K562 (cell line): ENCODE data around the gene UTP14A. TPM values are rescaled to one million over a fixed set of nuclear protein-coding genes. Genes with fewer than 3 reads are reported as not detected.

Experiments
- JUN ChIP-seq, 2 experiments: sonication (generic) in 1 of 2; formaldehyde crosslinking in 1 of 2; IDR thresholded peaks; 2 replicates each; pipeline versions ENCODE4 v1.6.1 to v1.8.0; 2012 to 2022; ENCODE audit warnings: borderline replicate concordance in 2 of 2, mild to moderate bottlenecking in 2 of 2, improper control_type of control experiment in 1 of 2, low read depth in 1 of 2, low read length in 1 of 2, missing genetic modification reagents in 1 of 2
- NCOA4 ChIP-seq: fragments of 450-650 bp; IDR thresholded peaks from 2 replicates; pipeline ENCODE4 v1.6.1; 2018; ENCODE audit warnings: mild to moderate bottlenecking; ENCODE audit not compliant: partially characterized antibody
- POLR2A ChIP-seq: fragments of 450-650 bp; conservative IDR thresholded peaks from 2 replicates; pipeline ENCODE4 v1.6.1; 2016
- RAD21 ChIP-seq, 2 experiments: fragments of 250-450 bp in 1 of 2; fragments of 450-650 bp in 1 of 2; sonication (Bioruptor Pico) in 1 of 2; formaldehyde crosslinking in 1 of 2; IDR thresholded peaks in 1 of 2; conservative IDR thresholded peaks in 1 of 2; 2 replicates each; pipeline versions ENCODE4 v1.4.0 to v1.8.0; 2020 to 2022; ENCODE audit warnings: mild to moderate bottlenecking in 2 of 2, moderate library complexity in 1 of 2
- RBBP5 ChIP-seq: fragments of 200-600 bp; sonication (generic); IDR thresholded peaks from 2 replicates; pipeline ENCODE4 v1.6.1; 2012; ENCODE audit warnings: borderline replicate concordance, mild to moderate bottlenecking, low read length, control low read depth, inconsistent platforms; ENCODE audit not compliant: insufficient read depth, poor library complexity, severe bottlenecking
- SAP30 ChIP-seq: fragments of 200-600 bp; sonication (generic); IDR thresholded peaks from 2 replicates; pipeline ENCODE4 v1.6.1; 2012; ENCODE audit warnings: borderline replicate concordance, low read depth, mild to moderate bottlenecking, moderate library complexity, low read length, control low read depth, inconsistent platforms; ENCODE audit not compliant: insufficient read depth, poor library complexity, severe bottlenecking
- TFAP4 ChIP-seq: sonication (generic); formaldehyde crosslinking; IDR thresholded peaks from 2 replicates; pipeline ENCODE4 v1.8.0; 2022; ENCODE audit warnings: missing genetic modification reagents, mild to moderate bottlenecking, moderate library complexity, borderline replicate concordance
- THRAP3 ChIP-seq: fragments of 450-650 bp; IDR thresholded peaks from 2 replicates; pipeline ENCODE4 v1.6.1; 2016; ENCODE audit warnings: mild to moderate bottlenecking, inconsistent platforms, borderline replicate concordance
- TRIM25 ChIP-seq: fragments of 450-650 bp; IDR thresholded peaks from 2 replicates; pipeline ENCODE4 v1.7.0; 2016; ENCODE audit warnings: borderline replicate concordance
- ZBTB34 ChIP-seq: fragments of 250-450 bp; sonication (Bioruptor Pico); IDR thresholded peaks from 2 replicates; pipeline ENCODE4 v1.8.0; 2021; ENCODE audit warnings: mild to moderate bottlenecking, moderate library complexity
- ZNF518B ChIP-seq: fragments of 250-450 bp; sonication (Bioruptor Pico); IDR thresholded peaks from 2 replicates; pipeline ENCODE4 v1.5.0; 2021; ENCODE audit warnings: mild to moderate bottlenecking, moderate library complexity
- ZNF668 ChIP-seq: fragments of 250-450 bp; sonication (Bioruptor Pico); IDR thresholded peaks from 2 replicates; pipeline ENCODE4 v1.8.0; 2022; ENCODE audit warnings: mild to moderate bottlenecking, inconsistent platforms
- polyA plus RNA-seq, 8 experiments: library from polyadenylated mRNA; depleted of rRNA in 4 of 8; stranded (reverse) in 5 of 8; unstranded in 3 of 8; fragments of >200 nt; fragmentation: Nextera tagmentation in 2 of 8; fragmentation: Illumina TruSeq in 1 of 8; extraction: Ambion mirVana in 2 of 8; extraction: Trizol in 1 of 8; gene quantifications; 2 replicates each; pipeline versions ENCODE4 v1.2.1 to v1.2.3, GENCODE V29; 2011 to 2014; ENCODE audit warnings: inconsistent platforms in 1 of 8, missing spikeins in 1 of 8
- total RNA-seq, 7 experiments: library from RNA; depleted of rRNA in 6 of 7; stranded (reverse); fragments of >200 nt in 6 of 7; fragmentation: Illumina TruSeq in 2 of 7; extraction: Trizol in 2 of 7; gene quantifications; 2 replicates each; pipeline versions ENCODE4 v1.2.1 to v1.2.3, GENCODE V29; 2011 to 2021; ENCODE audit warnings: low replicate concordance in 1 of 7
- TF ChIP-seq, protein P1 (sequence below), 3 experiments: fragments of 200-800 bp in 1 of 3; fragments of 250-450 bp in 1 of 3; fragments of 450-650 bp in 1 of 3; sonication (Bioruptor Pico) in 1 of 3; sonication (Bioruptor generic) in 1 of 3; formaldehyde crosslinking in 1 of 3; IDR thresholded peaks; 2 replicates each; pipeline versions ENCODE4 v1.6.1 to v1.8.0; 2016 to 2022; ENCODE audit warnings: mild to moderate bottlenecking in 2 of 3, missing genetic modification characterization in 2 of 3, missing compliant biosample characterization in 1 of 3, moderate library complexity in 1 of 3

Gene UTP14A
- total and polyA plus RNA-seq, 9 of the 15 experiments (the other 6 are each of a cell fraction or from before 2014, with no cell fraction given): 30.5 to 91.0 (median 64.1) TPM

GRCh38 chrX:129932821-129933321 lies 26.9 kb downstream of the UTP14A start (continued):
- TF ChIP-seq ZBTB34 (CRISPR knock-in tag) (no peak), SAP30 (peak; percentile 13), RAD21 (CRISPR knock-in tag; conservative IDR thresholded peaks at IDR 0.05 in 1 of 2, IDR thresholded peaks at IDR 0.05 in 1 of 2) (0 out of 4 replicates have a peak, but pooled peaks of 1 of the 2 experiments have one; percentile 10), JUN (IDR thresholded peaks at IDR 0.05; ENCODE audit: borderline replicate concordance, low read depth, low read length) (no peak), JUN (CRISPR knock-in tag; IDR thresholded peaks at IDR 0.05; ENCODE audit: borderline replicate concordance) (no peak), THRAP3 (no peak), ZNF668 (no peak), TFAP4 (CRISPR knock-in tag) (peak; percentile 60; the same call in 1 of the 2 replicates), RBBP5 (no peak), ZNF518B (no peak), NCOA4 (no peak), POLR2A (0 out of 2 replicates have a peak, but pooled peaks have one; percentile 29), TRIM25 (no peak)
- TF ChIP-seq, protein P1, sequence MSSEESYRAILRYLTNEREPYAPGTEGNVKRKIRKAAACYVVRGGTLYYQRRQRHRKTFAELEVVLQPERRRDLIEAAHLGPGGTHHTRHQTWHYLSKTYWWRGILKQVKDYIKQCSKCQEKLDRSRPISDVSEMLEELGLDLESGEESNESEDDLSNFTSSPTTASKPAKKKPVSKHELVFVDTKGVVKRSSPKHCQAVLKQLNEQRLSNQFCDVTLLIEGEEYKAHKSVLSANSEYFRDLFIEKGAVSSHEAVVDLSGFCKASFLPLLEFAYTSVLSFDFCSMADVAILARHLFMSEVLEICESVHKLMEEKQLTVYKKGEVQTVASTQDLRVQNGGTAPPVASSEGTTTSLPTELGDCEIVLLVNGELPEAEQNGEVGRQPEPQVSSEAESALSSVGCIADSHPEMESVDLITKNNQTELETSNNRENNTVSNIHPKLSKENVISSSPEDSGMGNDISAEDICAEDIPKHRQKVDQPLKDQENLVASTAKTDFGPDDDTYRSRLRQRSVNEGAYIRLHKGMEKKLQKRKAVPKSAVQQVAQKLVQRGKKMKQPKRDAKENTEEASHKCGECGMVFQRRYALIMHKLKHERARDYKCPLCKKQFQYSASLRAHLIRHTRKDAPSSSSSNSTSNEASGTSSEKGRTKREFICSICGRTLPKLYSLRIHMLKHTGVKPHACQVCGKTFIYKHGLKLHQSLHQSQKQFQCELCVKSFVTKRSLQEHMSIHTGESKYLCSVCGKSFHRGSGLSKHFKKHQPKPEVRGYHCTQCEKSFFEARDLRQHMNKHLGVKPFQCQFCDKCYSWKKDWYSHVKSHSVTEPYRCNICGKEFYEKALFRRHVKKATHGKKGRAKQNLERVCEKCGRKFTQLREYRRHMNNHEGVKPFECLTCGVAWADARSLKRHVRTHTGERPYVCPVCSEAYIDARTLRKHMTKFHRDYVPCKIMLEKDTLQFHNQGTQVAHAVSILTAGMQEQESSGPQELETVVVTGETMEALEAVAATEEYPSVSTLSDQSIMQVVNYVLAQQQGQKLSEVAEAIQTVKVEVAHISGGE (CRISPR knock-in tag; IDR thresholded peaks at IDR 0.05): peak in 1 of 3 experiments; percentile 71; a peak in 1 of 6 replicates
